HepG2 (cell line): ENCODE measurements around the gene RGS6. TPM values are rescaled to one million over a fixed set of nuclear protein-coding genes. Genes with fewer than 3 reads are reported as not detected.

Source experiments
- ATAC-seq: fragments of 200-7000 bp; cut with Tn5 transposase; 3 replicates; pipeline ENCODE4 v1.9.1; 2020; ENCODE audit warnings: mild to moderate bottlenecking, moderate library complexity
- BruUV-seq: library from RNA; stranded (reverse); fragments of 400-500 nt; replicated peaks from 2 replicates; lab custom pipeline; 2021; lab: Mats Ljungman, UMichigan
- CTCF ChIA-PET: fragments of 300-600 bp; formaldehyde crosslinking; extraction: SDS; loops from one replicate; lab custom pipeline; 2021; ENCODE audit warnings: low total read pairs, inconsistent platforms, low intra/inter-chr PET ratio; lab: Yijun Ruan, JAX
- POLR2A ChIA-PET: fragments of 350-600 bp; sonication (Branson Sonifier 250); formaldehyde crosslinking; loops from one replicate; lab custom pipeline; 2020; ENCODE audit warnings: antibody characterized with exemption, inconsistent platforms; lab: Yijun Ruan, JAX
- DNase-seq: peaks from one replicate; pipeline ENCODE4 v3.0.0-alpha.2; 2015; ENCODE audit warnings: low spot score
- FAIRE-seq: peaks from 3 replicates; lab custom pipeline; 2011; peaks lifted over from hg19 to GRCh38; lab: Jason Lieb, UNC
- H2AFZ ChIP-seq: one replicate; pipeline ENCODE4 v1.6.1; 2011; ENCODE audit warnings: low read length, inconsistent platforms
- H3K27ac ChIP-seq: fragments of 300-600 bp; 3 replicates; pipeline ENCODE4 v1.8.0; 2011; ENCODE audit warnings: mixed run types, mild to moderate bottlenecking, mixed read lengths, low read length, inconsistent platforms; ENCODE audit not compliant: insufficient read depth; ENCODE audit errors: extremely low read length
- H3K27me3 ChIP-seq, 2 experiments: fragments of 200-600 bp in 1 of 2; 2 replicates in 1 of 2; 3 replicates in 1 of 2; pipeline versions ENCODE4 v1.6.0 to v1.8.0; 2011; ENCODE audit warnings: low read length in 2 of 2, mild to moderate bottlenecking in 2 of 2, moderate library complexity in 2 of 2, inconsistent platforms in 1 of 2; ENCODE audit not compliant: insufficient read depth in 2 of 2, control insufficient read depth in 1 of 2
- H3K36me3 ChIP-seq, 2 experiments: fragments of 200-600 bp in 1 of 2; replicated peaks in 1 of 2; 2 replicates in 1 of 2; 3 replicates in 1 of 2; pipeline versions ENCODE4 v1.5.1 to v1.8.0; 2011; ENCODE audit warnings: low read length in 2 of 2, inconsistent platforms in 1 of 2; ENCODE audit not compliant: insufficient read depth in 2 of 2, control insufficient read depth in 1 of 2
- H3K4me1 ChIP-seq: 2 replicates; pipeline ENCODE4 v1.5.1; 2012; ENCODE audit warnings: low read length, inconsistent platforms; ENCODE audit not compliant: insufficient read depth
- H3K4me2 ChIP-seq: 2 replicates; pipeline ENCODE4 v1.6.0; 2011; ENCODE audit warnings: low read depth, low read length, inconsistent platforms
- H3K4me3 ChIP-seq, 3 experiments: fragments of 200-600 bp in 1 of 3; sonication (generic), shearing (Covaris generic) in 1 of 3; replicated peaks in 1 of 3; 2 replicates each; pipeline ENCODE4 v1.5.1; 2011 to 2016; ENCODE audit warnings: low read length in 3 of 3, inconsistent platforms in 2 of 3, low read depth in 2 of 3, mild to moderate bottlenecking in 2 of 3, control low read depth in 1 of 3, mixed read lengths in 1 of 3; ENCODE audit not compliant: insufficient read depth in 1 of 3
- H3K79me2 ChIP-seq: one replicate; pipeline ENCODE4 v1.6.1; 2011; ENCODE audit warnings: low read length, inconsistent platforms; ENCODE audit not compliant: insufficient read depth
- H3K9ac ChIP-seq: 2 replicates; pipeline ENCODE4 v1.6.0; 2011; ENCODE audit warnings: mild to moderate bottlenecking, low read depth, low read length, inconsistent platforms; ENCODE audit not compliant: insufficient read depth
- H3K9me3 ChIP-seq: 2 replicates; pipeline ENCODE4 v1.5.1; 2012; ENCODE audit warnings: mild to moderate bottlenecking, low read length
- H4K20me1 ChIP-seq: 2 replicates; pipeline ENCODE4 v1.6.0; 2011; ENCODE audit warnings: inconsistent platforms, mild to moderate bottlenecking, low read length, moderate library complexity; ENCODE audit not compliant: insufficient read depth
- BRF2 ChIP-seq: sonication (generic); formaldehyde crosslinking; IDR thresholded peaks from 2 replicates; pipeline ENCODE4 v1.8.1; 2022; ENCODE audit warnings: mild to moderate bottlenecking, missing genetic modification reagents
- CBX5 ChIP-seq: sonication (generic); formaldehyde crosslinking; IDR thresholded peaks from 2 replicates; pipeline ENCODE4 v1.4.0; 2020; ENCODE audit warnings: missing genetic modification reagents, borderline replicate concordance
- ELF3 ChIP-seq: IDR thresholded peaks from 2 replicates; pipeline ENCODE4 v1.6.1; 2016; ENCODE audit warnings: missing genetic modification reagents, missing compliant biosample characterization
- EZH2 ChIP-seq: conservative IDR thresholded peaks from 2 replicates; pipeline ENCODE4 v1.6.1; 2012; ENCODE audit warnings: mild to moderate bottlenecking, low read depth, low read length, moderate library complexity
- HMGA1 ChIP-seq: sonication (generic); formaldehyde crosslinking; conservative IDR thresholded peaks from 2 replicates; pipeline ENCODE4 v1.4.0; 2020; ENCODE audit warnings: missing genetic modification reagents
- HOXD1 ChIP-seq: sonication (generic); formaldehyde crosslinking; IDR thresholded peaks from 2 replicates; pipeline ENCODE4 v1.5.0; 2020; ENCODE audit warnings: missing genetic modification reagents
- PCBP1 ChIP-seq: fragments of 200-400 bp; formaldehyde crosslinking; IDR thresholded peaks from 2 replicates; pipeline ENCODE4 v1.6.1; 2017; ENCODE audit warnings: mild to moderate bottlenecking, low read depth, low read length, borderline replicate concordance
- PRDM15 ChIP-seq: sonication (generic); formaldehyde crosslinking; IDR thresholded peaks from 2 replicates; pipeline ENCODE4 v1.4.0; 2020; ENCODE audit warnings: missing genetic modification reagents
- SP4 ChIP-seq: sonication (generic); formaldehyde crosslinking; IDR thresholded peaks from 2 replicates; pipeline ENCODE4 v1.8.1; 2023; ENCODE audit warnings: mild to moderate bottlenecking, missing genetic modification reagents
- SSRP1 ChIP-seq: IDR thresholded peaks from 2 replicates; pipeline ENCODE4 v1.6.1; 2016; ENCODE audit warnings: control low read depth
- TEAD3 ChIP-seq: optimal IDR thresholded peaks from 2 replicates; pipeline ENCODE3; 2016; ENCODE audit warnings: borderline replicate concordance
- TFE3 ChIP-seq: IDR thresholded peaks from 2 replicates; pipeline ENCODE4 v1.6.1; 2016
- ZBTB10 ChIP-seq: sonication (generic); formaldehyde crosslinking; IDR thresholded peaks from 2 replicates; pipeline ENCODE4 v1.4.0; 2020; ENCODE audit warnings: missing genetic modification reagents, borderline replicate concordance
- ZMYM4 ChIP-seq: sonication (generic); formaldehyde crosslinking; IDR thresholded peaks from 2 replicates; pipeline ENCODE4 v1.8.1; 2023; ENCODE audit warnings: mild to moderate bottlenecking, missing genetic modification reagents
- ZNF207 ChIP-seq: fragments of 450-650 bp; IDR thresholded peaks from 2 replicates; pipeline ENCODE4 v1.6.1; 2016; ENCODE audit warnings: antibody characterized with exemption, borderline replicate concordance
- ZNF350 ChIP-seq: sonication (generic); formaldehyde crosslinking; IDR thresholded peaks from 2 replicates; pipeline ENCODE4 v1.4.0; 2020; ENCODE audit warnings: mild to moderate bottlenecking, low read depth, missing genetic modification reagents, borderline replicate concordance
- ZNF451 ChIP-seq: sonication (generic); formaldehyde crosslinking; IDR thresholded peaks from 2 replicates; pipeline ENCODE4 v1.5.0; 2020; ENCODE audit warnings: mild to moderate bottlenecking, missing genetic modification reagents
- ZNF577 ChIP-seq: sonication (generic); formaldehyde crosslinking; IDR thresholded peaks from 2 replicates; pipeline ENCODE4 v1.4.0; 2020; ENCODE audit warnings: mild to moderate bottlenecking, low read depth, missing genetic modification reagents, borderline replicate concordance
- WGBS: methylation state at CpG from one replicate; pipeline ENCODE4 v1.1.6; 2017; ENCODE audit warnings: low lambda C conversion rate; 5-methylcytosine and 5-hydroxymethylcytosine counted together
- in situ Hi-C: cut with HindIII; loops from 2 replicates; pipeline ENCODE4 v1.10.0; 2017; ENCODE audit warnings: low pct_unique_long_range_greater_than_20kb; ENCODE audit not compliant: extremely low pct_ligation_motif_present
- intact Hi-C: fragments of 100-400 bp; cut with micrococcal nuclease; formaldehyde crosslinking; loops from one replicate; pipeline ENCODE4 v1.10.0; 2022; ENCODE audit not compliant: unreplicated experiment
- polyA plus RNA-seq, 8 experiments: library from polyadenylated mRNA; depleted of rRNA in 3 of 8; stranded (reverse) in 7 of 8; unstranded in 1 of 8; fragments of >200 nt; fragmentation: Illumina TruSeq in 4 of 8; extraction: Trizol in 4 of 8; gene quantifications; 2 replicates each; pipeline versions ENCODE4 v1.2.1 to v1.2.3, GENCODE V29; 2011 to 2016; ENCODE audit warnings: low read depth in 4 of 8, missing spikeins in 1 of 8, mixed read lengths in 1 of 8; ENCODE audit not compliant: insufficient read depth in 1 of 8
- total RNA-seq, 5 experiments: library from RNA; depleted of rRNA; stranded (reverse); fragments of >200 nt; fragmentation: Illumina TruSeq; extraction: Trizol; gene quantifications; 2 replicates each; pipeline ENCODE4 v1.2.3, GENCODE V29; 2016; ENCODE audit warnings: low read depth in 1 of 5

Gene RGS6
- total and polyA plus RNA-seq, 2 of the 13 experiments (the other 11 are each of a cell fraction or from before 2014, with no cell fraction given): not detected

GRCh38 chr14:71911669-71912068, 20.6 kb upstream of the RGS6 start:
- in situ Hi-C loops: no loop called here
- Histone ChIP-seq H3K4me2 (no peak overlapping the region), H3K27ac (no peak overlapping the region), H3K4me3 (no peak overlapping the region), H3K27me3 (peaks cover 0 to 21% of the 10 kb centered on the region in 2 experiments; a peak in 3 of 5 replicates), H2AFZ (no peak overlapping the region), H3K79me2 (no peaks in the 10 kb centered on the region), H3K9me3 (no peaks in the 10 kb centered on the region), H4K20me1 (no peaks in the 10 kb centered on the region), H3K4me1 (no peaks in the 10 kb centered on the region), H3K36me3 (no peaks in the 10 kb centered on the region), H3K9ac (no peak overlapping the region)
- no peak for ATAC-seq
- no TSS peak for BruUV-seq
- no peak for DNase-seq
- intact Hi-C loops: no loop called here
- POLR2A ChIA-PET: no interaction called here
- WGBS: 0% methylated on average over 5 of the region's 5 CpGs
- CTCF ChIA-PET: no interaction called here
- FAIRE-seq: no peak
- TF ChIP-seq PRDM15: no peak
- no peak for TF ChIP-seq TFE3 (CRISPR knock-in tag)
- TF ChIP-seq ZNF350 (CRISPR knock-in tag): no peak
- TF ChIP-seq ZBTB10 (CRISPR knock-in tag): no peak
- TF ChIP-seq ZNF577 (CRISPR knock-in tag): no peak
- no peak for TF ChIP-seq HOXD1 (CRISPR knock-in tag)
- TF ChIP-seq SSRP1 (CRISPR knock-in tag): no peak
- TF ChIP-seq EZH2: no peak
- TF ChIP-seq ELF3: no peak
- TF ChIP-seq HMGA1 (CRISPR knock-in tag): no peak
- no peak for TF ChIP-seq SP4 (CRISPR knock-in tag)
- no peak for TF ChIP-seq PCBP1
- TF ChIP-seq TEAD3 (CRISPR knock-in tag): no peak
- TF ChIP-seq BRF2 (CRISPR knock-in tag): no peak
- TF ChIP-seq CBX5: no peak
- no peak for TF ChIP-seq ZNF451 (CRISPR knock-in tag)
- TF ChIP-seq ZMYM4 (CRISPR knock-in tag): no peak
- TF ChIP-seq ZNF207: no peak
